Measurements from ENCODE around the gene CDH18. TPM values are rescaled to one million over a fixed set of nuclear protein-coding genes. Genes with fewer than 3 reads are reported as not detected.

The CDH18 gene
- total and polyA plus RNA-seq, 2 donors (not counting 3 experiments of a cell fraction or from before 2014, with no cell fraction given): 0.06 TPM; not detected in 1

GRCh38 chr5:19564036-19564435, 424.0 kb downstream of the CDH18 start:
- no peak overlapping the region for H3K9ac ChIP-seq (replicated peaks; ENCODE audit: extremely low read depth, insufficient read depth, low read length)
- no peaks in the 10 kb centered on the region for H3K4me1 ChIP-seq (ENCODE audit: control insufficient read depth, extremely low read depth, insufficient read depth, low read length)
- no peak overlapping the region for H3K27ac ChIP-seq (ENCODE audit: insufficient read depth, low read depth, low read length)
- ChIA-PET POLR2A (no interaction called here), CTCF (no interaction called here)
- H2AFZ ChIP-seq (ENCODE audit: low read depth, low read length): no peak overlapping the region
- H3K9me1 ChIP-seq (replicated peaks; ENCODE audit: control insufficient read depth, extremely low read depth, insufficient read depth, low read length): no peaks in the 10 kb centered on the region
- H3K27me3 ChIP-seq (ENCODE audit: control insufficient read depth in 2 of 2, insufficient read depth in 2 of 2, low read length in 2 of 2): no peaks in the 10 kb centered on the region
- H4K20me1 ChIP-seq (replicated peaks; ENCODE audit: control insufficient read depth, extremely low read depth, insufficient read depth, low read length): no peaks in the 10 kb centered on the region
- H3K4me3 ChIP-seq (replicated peaks in 1 of 3; ENCODE audit: insufficient read depth in 1 of 3, low read depth in 1 of 3, low read length in 3 of 3): no peak overlapping the region
- FAIRE-seq: no peak
- no peak overlapping the region for H3K4me2 ChIP-seq (ENCODE audit: insufficient read depth, low read length)
- H3K36me3 ChIP-seq (ENCODE audit: control insufficient read depth in 2 of 2, extremely low read depth in 1 of 2, insufficient read depth in 2 of 2, low read length in 2 of 2): no peaks in the 10 kb centered on the region
- no peak for DNase-seq (ENCODE audit: low read depth, low spot score)
- intact Hi-C loops (cut with micrococcal nuclease): no loop called here
- BruUV-seq (replicated peaks): no TSS peak
- TF ChIP-seq FOS (IDR thresholded peaks at IDR 0.05; ENCODE audit: borderline replicate concordance, insufficient read depth, low read length) (no peak), POLR2A (IDR thresholded peaks at IDR 0.05; ENCODE audit: low read depth, low read length) (no peak), GATA2 (IDR thresholded peaks at IDR 0.05; ENCODE audit: insufficient read depth, insufficient read length, low read depth, low read length) (no peak), EZH2 (IDR thresholded peaks at IDR 0.05; ENCODE audit: borderline replicate concordance, low read depth, low read length, severe bottlenecking) (no peak), POLR2AphosphoS5 (IDR thresholded peaks at IDR 0.05; ENCODE audit: insufficient read depth, low read depth, low read length) (no peak), JUN (IDR thresholded peaks at IDR 0.05; ENCODE audit: borderline replicate concordance, insufficient read depth, insufficient read length, low read depth) (no peak), MYC (IDR thresholded peaks at IDR 0.05; ENCODE audit: low read depth, low read length) (no peak)
- TF ChIP-seq, protein P1, sequence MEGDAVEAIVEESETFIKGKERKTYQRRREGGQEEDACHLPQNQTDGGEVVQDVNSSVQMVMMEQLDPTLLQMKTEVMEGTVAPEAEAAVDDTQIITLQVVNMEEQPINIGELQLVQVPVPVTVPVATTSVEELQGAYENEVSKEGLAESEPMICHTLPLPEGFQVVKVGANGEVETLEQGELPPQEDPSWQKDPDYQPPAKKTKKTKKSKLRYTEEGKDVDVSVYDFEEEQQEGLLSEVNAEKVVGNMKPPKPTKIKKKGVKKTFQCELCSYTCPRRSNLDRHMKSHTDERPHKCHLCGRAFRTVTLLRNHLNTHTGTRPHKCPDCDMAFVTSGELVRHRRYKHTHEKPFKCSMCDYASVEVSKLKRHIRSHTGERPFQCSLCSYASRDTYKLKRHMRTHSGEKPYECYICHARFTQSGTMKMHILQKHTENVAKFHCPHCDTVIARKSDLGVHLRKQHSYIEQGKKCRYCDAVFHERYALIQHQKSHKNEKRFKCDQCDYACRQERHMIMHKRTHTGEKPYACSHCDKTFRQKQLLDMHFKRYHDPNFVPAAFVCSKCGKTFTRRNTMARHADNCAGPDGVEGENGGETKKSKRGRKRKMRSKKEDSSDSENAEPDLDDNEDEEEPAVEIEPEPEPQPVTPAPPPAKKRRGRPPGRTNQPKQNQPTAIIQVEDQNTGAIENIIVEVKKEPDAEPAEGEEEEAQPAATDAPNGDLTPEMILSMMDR (IDR thresholded peaks at IDR 0.05; ENCODE audit: extremely low read depth in 1 of 2, insufficient read depth in 1 of 2, low read depth in 1 of 2, low read length in 2 of 2): no peak
- TF ChIP-seq, protein P2, sequence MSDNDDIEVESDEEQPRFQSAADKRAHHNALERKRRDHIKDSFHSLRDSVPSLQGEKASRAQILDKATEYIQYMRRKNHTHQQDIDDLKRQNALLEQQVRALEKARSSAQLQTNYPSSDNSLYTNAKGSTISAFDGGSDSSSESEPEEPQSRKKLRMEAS (IDR thresholded peaks at IDR 0.05; ENCODE audit: insufficient read depth, insufficient read length): no peak
- H3K9me3 ChIP-seq (replicated peaks; ENCODE audit: control insufficient read depth, insufficient read depth, low read length): no peaks in the 10 kb centered on the region
- H3K79me2 ChIP-seq (ENCODE audit: control insufficient read depth, insufficient read depth, low read length): no peaks in the 10 kb centered on the region
- dilution Hi-C loops (cut with MboI; ENCODE audit: extremely low pct_ligation_motif_present, low sequenced_read_pairs): no loop called here

All from endothelial cell of umbilical vein (primary cell).